ENCODE data around the gene KHDRBS1. TPM values are rescaled to one million over a fixed set of nuclear protein-coding genes. Genes with fewer than 3 reads are reported as not detected.

KHDRBS1 gene
- total and polyA plus RNA-seq, 2 of the 13 experiments (the other 11 are each of a cell fraction or from before 2014, with no cell fraction given): 25.1 to 39.0 TPM

DNA sequence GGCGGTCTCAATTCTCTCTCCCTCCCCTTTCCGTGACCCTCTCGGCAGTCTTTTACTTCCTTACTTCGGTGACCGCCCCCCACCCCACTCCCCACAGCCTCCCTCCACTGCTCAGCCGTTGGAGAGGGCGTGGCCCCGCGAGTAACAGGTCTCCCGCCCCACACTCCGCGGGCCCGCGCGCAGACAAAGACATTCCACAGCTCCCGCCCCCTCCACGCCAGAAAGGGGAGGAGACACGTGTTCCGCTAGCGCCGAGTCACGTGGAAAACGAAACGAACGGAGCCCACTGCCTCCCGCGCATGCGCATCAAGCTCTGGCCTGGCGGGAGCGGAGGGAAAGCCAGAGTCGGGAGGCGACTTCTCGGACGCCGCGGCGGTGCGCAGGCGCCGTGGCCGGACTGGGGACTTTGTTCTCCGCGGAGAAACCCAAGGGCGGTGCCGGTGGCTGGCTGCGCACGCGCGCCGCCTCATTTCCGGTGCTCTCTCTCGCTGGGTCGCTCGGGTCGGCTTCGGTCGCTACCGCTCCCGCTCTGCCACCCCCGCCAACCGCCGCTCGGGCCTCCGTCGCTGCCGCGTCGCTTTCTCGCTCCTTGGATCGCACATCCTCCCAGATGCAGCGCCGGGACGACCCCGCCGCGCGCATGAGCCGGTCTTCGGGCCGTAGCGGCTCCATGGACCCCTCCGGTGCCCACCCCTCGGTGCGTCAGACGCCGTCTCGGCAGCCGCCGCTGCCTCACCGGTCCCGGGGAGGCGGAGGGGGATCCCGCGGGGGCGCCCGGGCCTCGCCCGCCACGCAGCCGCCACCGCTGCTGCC, at the start of gene KHDRBS1 (continued):
- TF ChIP-seq ZHX2 (IDR thresholded peaks at IDR 0.05; ENCODE audit: low read depth) (peak; percentile 50; the same call in 1 of the 2 replicates), ZHX2 (CRISPR knock-in tag; IDR thresholded peaks at IDR 0.05; ENCODE audit: borderline replicate concordance) (0 out of 2 replicates have a peak, but pooled peaks have one; percentile 26), ZNF337 (CRISPR knock-in tag; IDR thresholded peaks at IDR 0.05; ENCODE audit: borderline replicate concordance, low read depth) (peak; percentile 93; the same call in 1 of the 2 replicates), ZNF7 (CRISPR knock-in tag; IDR thresholded peaks at IDR 0.05) (no peak), HNRNPK (IDR thresholded peaks at IDR 0.05; ENCODE audit: low read depth, low read length, poor library complexity, severe bottlenecking) (peak; percentile 85), ZNF292 (CRISPR knock-in tag; IDR thresholded peaks at IDR 0.05; ENCODE audit: borderline replicate concordance, low read depth) (peak; percentile 22; the same call in 1 of the 2 replicates), ZNF781 (CRISPR knock-in tag; IDR thresholded peaks at IDR 0.05; ENCODE audit: borderline replicate concordance, not compliant biosample characterization) (peak; percentile 70), CHD2 (IDR thresholded peaks at IDR 0.05; ENCODE audit: low read depth, low read length) (no peak), FLYWCH1 (CRISPR knock-in tag; IDR thresholded peaks at IDR 0.05) (no peak), ZNF224 (CRISPR knock-in tag; IDR thresholded peaks at IDR 0.05) (no peak), EED (CRISPR knock-in tag; IDR thresholded peaks at IDR 0.05) (no peak), TRIM24 (CRISPR knock-in tag; IDR thresholded peaks at IDR 0.05) (no peak), ZBTB7B (CRISPR knock-in tag; IDR thresholded peaks at IDR 0.05) (peak; percentile 56; the same call in 1 of the 2 replicates), ZNF235 (CRISPR knock-in tag; IDR thresholded peaks at IDR 0.05; ENCODE audit: borderline replicate concordance) (peak; percentile 75; the same call in 1 of the 2 replicates), ZKSCAN8 (CRISPR knock-in tag; IDR thresholded peaks at IDR 0.05; ENCODE audit: borderline replicate concordance) (peak; percentile 18; the same call in 1 of the 2 replicates), ZFP1 (CRISPR knock-in tag; IDR thresholded peaks at IDR 0.05) (peak; percentile 69; the same call in 1 of the 2 replicates), MAFG (CRISPR knock-in tag; IDR thresholded peaks at IDR 0.05) (no peak), HOXA3 (CRISPR knock-in tag; IDR thresholded peaks at IDR 0.05) (peak; percentile 53)
- TF ChIP-seq, protein P1, sequence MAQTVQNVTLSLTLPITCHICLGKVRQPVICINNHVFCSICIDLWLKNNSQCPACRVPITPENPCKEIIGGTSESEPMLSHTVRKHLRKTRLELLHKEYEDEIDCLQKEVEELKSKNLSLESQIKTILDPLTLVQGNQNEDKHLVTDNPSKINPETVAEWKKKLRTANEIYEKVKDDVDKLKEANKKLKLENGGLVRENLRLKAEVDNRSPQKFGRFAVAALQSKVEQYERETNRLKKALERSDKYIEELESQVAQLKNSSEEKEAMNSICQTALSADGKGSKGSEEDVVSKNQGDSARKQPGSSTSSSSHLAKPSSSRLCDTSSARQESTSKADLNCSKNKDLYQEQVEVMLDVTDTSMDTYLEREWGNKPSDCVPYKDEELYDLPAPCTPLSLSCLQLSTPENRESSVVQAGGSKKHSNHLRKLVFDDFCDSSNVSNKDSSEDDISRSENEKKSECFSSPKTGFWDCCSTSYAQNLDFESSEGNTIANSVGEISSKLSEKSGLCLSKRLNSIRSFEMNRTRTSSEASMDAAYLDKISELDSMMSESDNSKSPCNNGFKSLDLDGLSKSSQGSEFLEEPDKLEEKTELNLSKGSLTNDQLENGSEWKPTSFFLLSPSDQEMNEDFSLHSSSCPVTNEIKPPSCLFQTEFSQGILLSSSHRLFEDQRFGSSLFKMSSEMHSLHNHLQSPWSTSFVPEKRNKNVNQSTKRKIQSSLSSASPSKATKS (CRISPR knock-in tag; IDR thresholded peaks at IDR 0.05): no peak
- TF ChIP-seq, protein P2, sequence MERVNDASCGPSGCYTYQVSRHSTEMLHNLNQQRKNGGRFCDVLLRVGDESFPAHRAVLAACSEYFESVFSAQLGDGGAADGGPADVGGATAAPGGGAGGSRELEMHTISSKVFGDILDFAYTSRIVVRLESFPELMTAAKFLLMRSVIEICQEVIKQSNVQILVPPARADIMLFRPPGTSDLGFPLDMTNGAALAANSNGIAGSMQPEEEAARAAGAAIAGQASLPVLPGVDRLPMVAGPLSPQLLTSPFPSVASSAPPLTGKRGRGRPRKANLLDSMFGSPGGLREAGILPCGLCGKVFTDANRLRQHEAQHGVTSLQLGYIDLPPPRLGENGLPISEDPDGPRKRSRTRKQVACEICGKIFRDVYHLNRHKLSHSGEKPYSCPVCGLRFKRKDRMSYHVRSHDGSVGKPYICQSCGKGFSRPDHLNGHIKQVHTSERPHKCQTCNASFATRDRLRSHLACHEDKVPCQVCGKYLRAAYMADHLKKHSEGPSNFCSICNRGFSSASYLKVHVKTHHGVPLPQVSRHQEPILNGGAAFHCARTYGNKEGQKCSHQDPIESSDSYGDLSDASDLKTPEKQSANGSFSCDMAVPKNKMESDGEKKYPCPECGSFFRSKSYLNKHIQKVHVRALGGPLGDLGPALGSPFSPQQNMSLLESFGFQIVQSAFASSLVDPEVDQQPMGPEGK (CRISPR knock-in tag; IDR thresholded peaks at IDR 0.05): peak; percentile 84
